HUDEP-2 (cell line): ENCODE results near the gene C15orf39.
"Not testable (repeated sequence)": the region's sequence is repeated elsewhere in the genome, so short reads cannot be mapped to it uniquely, and the experiment has no call there.

Experiments
- DNase-seq, 76 experiments: peaks; one replicate each; lab custom pipeline; 2025; ENCODE audit not compliant: unreplicated experiment in 76 of 76; lab: John Stamatoyannopoulos, UW

The C15orf39 gene

DNA sequence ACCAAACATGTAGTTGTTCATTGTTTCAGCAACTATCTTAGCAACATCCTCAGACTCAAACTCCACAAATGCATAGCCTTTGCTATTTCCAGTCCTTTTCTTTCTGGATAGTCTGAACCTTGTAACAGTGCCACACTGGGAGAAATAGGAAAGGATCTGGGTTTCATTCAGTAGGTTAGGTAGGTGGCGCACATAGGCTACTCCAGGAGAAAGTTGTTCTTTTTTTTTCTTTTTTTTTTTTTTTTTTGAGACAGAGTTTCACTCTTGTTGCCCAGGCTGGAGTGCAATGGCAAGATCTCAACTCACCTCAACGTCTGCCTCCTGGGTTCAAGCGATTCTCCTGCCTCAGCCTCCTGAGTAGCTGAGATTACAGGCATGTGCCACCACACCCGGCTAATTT is 50.6 kb downstream of the C15orf39 start:
- DNase-seq, result not testable (repeated sequence)

DNA sequence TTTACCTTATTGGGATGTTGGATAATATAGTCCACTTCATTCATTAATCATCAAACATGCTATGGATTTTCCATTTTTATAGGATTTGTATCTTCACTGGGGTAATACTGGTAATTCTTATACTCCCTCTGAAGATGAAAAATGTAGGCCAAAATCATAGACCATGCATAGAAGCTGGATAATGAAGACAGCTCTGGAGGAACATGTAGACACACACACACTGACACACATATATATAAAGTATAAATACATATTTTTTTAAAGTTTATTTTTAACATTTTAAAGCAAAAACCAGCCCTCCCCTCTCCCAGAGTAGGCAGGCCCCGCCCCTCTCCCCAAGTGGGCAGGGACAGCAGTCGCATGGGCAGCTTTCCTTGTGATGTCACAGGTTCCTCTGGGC is 56.4 kb downstream of the C15orf39 start, which contains the start of gene GOLGA6C:
Gene GOLGA6C (plus strand): TSS at position 301 of the 400 bp plus-strand sequence. CDS start 265 bp downstream, outside the sequence.
- not testable (repeated sequence) for DNase-seq

- DNase-seq, result not testable (repeated sequence)
These were observed 57.1 kb downstream of the C15orf39 start for GRCh38 chr15:75258620-75259343.

- DNase-seq, result not testable (repeated sequence)
These were observed 58.2 kb downstream of the C15orf39 start for GRCh38 chr15:75259873-75260272.
